H9 (cell line): Measurements from ENCODE around the gene PITPNM3. TPM values are rescaled to one million over a fixed set of nuclear protein-coding genes. Genes with fewer than 3 reads are reported as not detected.
A peak's percentile ranks its signal among the peaks of the same experiment; 100 is the strongest.

Experiments used
- DNase-seq: peaks from one replicate; pipeline ENCODE4 v3.0.0-alpha.2; 2017
- H2AFZ ChIP-seq: one replicate; pipeline ENCODE4 v1.6.1; 2013; ENCODE audit warnings: mild to moderate bottlenecking, low read length, control low read depth, moderate library complexity
- H2AK5ac ChIP-seq: 2 replicates; pipeline ENCODE4 v1.6.1; 2013; ENCODE audit warnings: low read length, control low read depth, mixed read lengths; ENCODE audit not compliant: insufficient read length
- H2BK120ac ChIP-seq: one replicate; pipeline ENCODE4 v1.6.1; 2013; ENCODE audit warnings: low read depth, mild to moderate bottlenecking, low read length, control low read depth, inconsistent platforms; ENCODE audit not compliant: poor library complexity, severe bottlenecking
- H2BK12ac ChIP-seq: 2 replicates; pipeline ENCODE4 v1.6.1; 2013; ENCODE audit warnings: low read length, control low read depth, mixed read lengths, low read depth; ENCODE audit not compliant: insufficient read length
- H2BK15ac ChIP-seq: 2 replicates; pipeline ENCODE4 v1.6.1; 2013; ENCODE audit warnings: low read depth, low read length, control low read depth
- H2BK20ac ChIP-seq: one replicate; pipeline ENCODE4 v1.6.1; 2013; ENCODE audit warnings: low read depth, mild to moderate bottlenecking, low read length, control low read depth, inconsistent platforms; ENCODE audit not compliant: poor library complexity, severe bottlenecking
- H2BK5ac ChIP-seq: 2 replicates; pipeline ENCODE4 v1.6.1; 2013; ENCODE audit warnings: low read length, control low read depth, mixed read lengths; ENCODE audit not compliant: insufficient read length
- H3K14ac ChIP-seq: 2 replicates; pipeline ENCODE4 v1.6.1; 2013; ENCODE audit warnings: low read length, control low read depth; ENCODE audit not compliant: insufficient read depth
- H3K18ac ChIP-seq: 2 replicates; pipeline ENCODE4 v1.6.1; 2013; ENCODE audit warnings: low read depth, mild to moderate bottlenecking, mixed read lengths, low read length, control low read depth; ENCODE audit not compliant: insufficient read length
- H3K23ac ChIP-seq: 2 replicates; pipeline ENCODE4 v1.6.1; 2013; ENCODE audit warnings: low read length, control low read depth, mixed read lengths, low read depth; ENCODE audit not compliant: insufficient read length
- H3K23me2 ChIP-seq: 2 replicates; pipeline ENCODE4 v1.6.1; 2013; ENCODE audit warnings: low read depth, mild to moderate bottlenecking, mixed read lengths, low read length, control low read depth; ENCODE audit not compliant: insufficient read length, poor library complexity, severe bottlenecking
- H3K27ac ChIP-seq: 2 replicates; pipeline ENCODE4 v1.5.1; 2013; ENCODE audit warnings: low read length, control low read depth, mixed read lengths, low read depth; ENCODE audit not compliant: insufficient read length
- H3K27me3 ChIP-seq: 2 replicates; pipeline ENCODE4 v1.6.1; 2013; ENCODE audit warnings: low read length, control low read depth, inconsistent platforms; ENCODE audit not compliant: insufficient read depth
- H3K4ac ChIP-seq: 2 replicates; pipeline ENCODE4 v1.6.1; 2013; ENCODE audit warnings: low read depth, mild to moderate bottlenecking, control low read depth, inconsistent platforms, low read length, moderate library complexity
- H3K4me1 ChIP-seq: 2 replicates; pipeline ENCODE4 v1.6.1; 2013; ENCODE audit warnings: low read length, control low read depth, inconsistent platforms; ENCODE audit not compliant: insufficient read depth
- H3K4me2 ChIP-seq: 2 replicates; pipeline ENCODE4 v1.6.1; 2013; ENCODE audit warnings: low read length, control low read depth, mixed read lengths; ENCODE audit not compliant: insufficient read length, insufficient read depth
- H3K56ac ChIP-seq: 2 replicates; pipeline ENCODE4 v1.6.1; 2013; ENCODE audit warnings: low read depth, mild to moderate bottlenecking, mixed read lengths, low read length, control low read depth; ENCODE audit not compliant: insufficient read length
- H3K79me1 ChIP-seq: 2 replicates; pipeline ENCODE4 v1.6.1; 2013; ENCODE audit warnings: low read depth, mild to moderate bottlenecking, moderate library complexity, low read length, control low read depth, inconsistent platforms; ENCODE audit not compliant: insufficient read depth, poor library complexity, severe bottlenecking
- H3K79me2 ChIP-seq: 2 replicates; pipeline ENCODE4 v1.6.1; 2013; ENCODE audit warnings: low read length, control low read depth, inconsistent platforms; ENCODE audit not compliant: insufficient read depth
- H3K9ac ChIP-seq: 2 replicates; pipeline ENCODE4 v1.6.1; 2013; ENCODE audit warnings: low read length, control low read depth, mixed read lengths; ENCODE audit not compliant: insufficient read length; ENCODE audit errors: extremely low read depth
- H3K9me3 ChIP-seq: one replicate; pipeline ENCODE4 v1.6.1; 2013; ENCODE audit warnings: low read depth, low read length, inconsistent platforms; ENCODE audit not compliant: control insufficient read depth
- H3T11ph ChIP-seq: one replicate; pipeline ENCODE4 v1.6.1; 2013; ENCODE audit warnings: mild to moderate bottlenecking, low read length, control low read depth, inconsistent platforms
- H4K20me1 ChIP-seq: one replicate; pipeline ENCODE4 v1.6.1; 2013; ENCODE audit not compliant: control insufficient read depth, insufficient read length, insufficient read depth
- H4K5ac ChIP-seq: 2 replicates; pipeline ENCODE4 v1.6.1; 2013; ENCODE audit warnings: low read depth, mild to moderate bottlenecking, mixed read lengths, low read length, control low read depth; ENCODE audit not compliant: insufficient read length
- H4K8ac ChIP-seq: replicated peaks from 2 replicates; pipeline ENCODE4 v1.6.1; 2013; ENCODE audit warnings: low read length, control low read depth, mixed read lengths, low read depth; ENCODE audit not compliant: insufficient read length
- H4K91ac ChIP-seq: 2 replicates; pipeline ENCODE4 v1.6.1; 2013; ENCODE audit warnings: low read depth, mild to moderate bottlenecking, moderate library complexity, mixed read lengths, low read length, control low read depth; ENCODE audit not compliant: insufficient read length
- H3K27ac Mint-ChIP-seq, 3 experiments: 2 replicates in 2 of 3; 3 replicates in 1 of 3; pipeline ENCODE4 v1.8.0; 2020 to 2021; ENCODE audit warnings: mixed read lengths in 3 of 3, mild to moderate bottlenecking in 1 of 3, moderate library complexity in 1 of 3
- H3K27me3 Mint-ChIP-seq: 2 replicates; pipeline ENCODE4 v1.8.0; 2021; ENCODE audit warnings: low read depth, mild to moderate bottlenecking, moderate library complexity, mixed read lengths
- H3K36me3 Mint-ChIP-seq, 3 experiments: 2 replicates in 2 of 3; 3 replicates in 1 of 3; pipeline ENCODE4 v1.8.0; 2020 to 2021; ENCODE audit warnings: low read depth in 3 of 3, mixed read lengths in 3 of 3; ENCODE audit not compliant: insufficient read depth in 1 of 3
- H3K4me1 Mint-ChIP-seq, 2 experiments: 2 replicates each; pipeline ENCODE4 v1.8.0; 2020; ENCODE audit warnings: mixed read lengths in 2 of 2
- H3K4me3 Mint-ChIP-seq, 2 experiments: 2 replicates in 1 of 2; 3 replicates in 1 of 2; pipeline ENCODE4 v1.8.0; 2020 to 2021; ENCODE audit warnings: mild to moderate bottlenecking in 2 of 2, mixed read lengths in 2 of 2, moderate library complexity in 1 of 2
- H3K9me3 Mint-ChIP-seq, 2 experiments: 2 replicates in 1 of 2; 3 replicates in 1 of 2; pipeline ENCODE4 v1.8.0; 2020; ENCODE audit warnings: mild to moderate bottlenecking in 2 of 2, mixed read lengths in 2 of 2, moderate library complexity in 1 of 2
- CTCF ChIP-seq: fragments of 200-600 bp; sonication (generic); conservative IDR thresholded peaks from 3 replicates; pipeline ENCODE4 v1.8.0; 2021; ENCODE audit warnings: antibody characterized with exemption, mild to moderate bottlenecking
- WGBS: extraction: QIAGEN DNeasy Blood & Tissue Kit; methylation state at CpG from one replicate; pipeline ENCODE4 v1.1.7; 2013; ENCODE audit warnings: missing lambda C conversion rate, low lambda C conversion rate, mixed read lengths; ENCODE audit not compliant: insufficient read length; ENCODE audit errors: extremely low coverage; 5-methylcytosine and 5-hydroxymethylcytosine counted together
- total RNA-seq: library from RNA; stranded (reverse); gene quantifications from 2 replicates; pipeline ENCODE4 v1.2.1, GENCODE V29; 2021

PITPNM3 gene
- total RNA-seq, 1 experiment from 2014 or later = 3.4 TPM

- no peaks in the 10 kb centered on the region; a peak in 2 of 7 replicates for H3K36me3 Mint-ChIP-seq
- H2BK12ac ChIP-seq = no peak overlapping the region
- H3K14ac ChIP-seq = no peak overlapping the region; the same call in 1 of the 2 replicates
- H3K4me1 ChIP-seq = peaks cover 8% of the 10 kb centered on the region; the same call in 1 of the 2 replicates
- no peak for TF ChIP-seq CTCF
- no peak overlapping the region for H2AFZ ChIP-seq
- peak overlapping the region; percentile 3 for H3K18ac ChIP-seq
- no peak overlapping the region for H3T11ph ChIP-seq
- H3K4ac ChIP-seq = no peak overlapping the region
- no peak overlapping the region for H3K23ac ChIP-seq
- no peaks in the 10 kb centered on the region for H3K9me3 ChIP-seq
- H2BK5ac ChIP-seq = no peak overlapping the region
- H3K4me3 Mint-ChIP-seq = no peak overlapping the region
- no peak overlapping the region; a peak in 1 of 7 replicates for H3K27ac Mint-ChIP-seq
- H3K9ac ChIP-seq = no peak overlapping the region
- H3K4me2 ChIP-seq = no peak overlapping the region
- no peaks in the 10 kb centered on the region for H3K23me2 ChIP-seq
- no peak overlapping the region for H2BK20ac ChIP-seq
- no peaks in the 10 kb centered on the region; the same call in 1 of the 2 replicates for H3K27me3 ChIP-seq
- H4K5ac ChIP-seq = no peak overlapping the region
- H3K79me1 ChIP-seq = no peaks in the 10 kb centered on the region
- no peaks in the 10 kb centered on the region for H3K79me2 ChIP-seq
- no peak overlapping the region for H2AK5ac ChIP-seq
- no CpG with 5 or more reads among the region's 24 CpGs for WGBS
- no peak overlapping the region for H3K56ac ChIP-seq
- no peak for DNase-seq
- peaks cover 3% of the 10 kb centered on the region for H3K27me3 Mint-ChIP-seq
- peaks cover 23 to 43% of the 10 kb centered on the region in 2 experiments for H3K4me1 Mint-ChIP-seq
- no peak overlapping the region for H4K91ac ChIP-seq
- H3K9me3 Mint-ChIP-seq = peaks cover 0 to 3% of the 10 kb centered on the region in 2 experiments; a peak in 2 of 5 replicates
- no peak overlapping the region for H2BK15ac ChIP-seq
- H4K8ac ChIP-seq = no peak overlapping the region
- no peaks in the 10 kb centered on the region for H4K20me1 ChIP-seq
- H3K27ac ChIP-seq = no peak overlapping the region
- H2BK120ac ChIP-seq = no peak overlapping the region
Measured at GRCh38 chr17:6463616-6464445, 92.5 kb downstream of the PITPNM3 start.
